Activated T-helper 1 cell treated with anti-CD3 and anti-CD28 coated beads, Interleukin-2, amount 50 U/mL, for 16 hours (primary cell): ENCODE measurements around the gene SORBS2.

Experiments
- DNase-seq, 2 donors: peaks; one replicate each; pipeline ENCODE4 v3.0.0-alpha.2; 2020; ENCODE audit warnings: low read depth in 1 of 2, low spot score in 1 of 2

Gene SORBS2

GRCh38 chr4:185835336-185835735 lies 23.3 kb upstream of the SORBS2 start:
- DNase-seq: no peak

GRCh38 chr4:185834778-185835177 lies 22.8 kb upstream of the SORBS2 start:
- DNase-seq: no peak

- DNase-seq: no peak
Observed at GRCh38 chr4:185834088-185834487, 22.1 kb upstream of the SORBS2 start.

GRCh38 chr4:185833055-185833598 lies 21.1 kb upstream of the SORBS2 start:
- no peak for DNase-seq

- DNase-seq: no peak
Observed at GRCh38 chr4:185831125-185831815, 19.3 kb upstream of the SORBS2 start.

- no peak for DNase-seq
Observed at GRCh38 chr4:185830263-185830994, 18.4 kb upstream of the SORBS2 start.

- no peak for DNase-seq
Observed at GRCh38 chr4:185826381-185826780, 14.4 kb upstream of the SORBS2 start.

- DNase-seq: no peak
Observed at GRCh38 chr4:185825737-185826136, 13.7 kb upstream of the SORBS2 start.

- no peak for DNase-seq
Observed at GRCh38 chr4:185822791-185823190, 10.8 kb upstream of the SORBS2 start.

- no peak for DNase-seq
Observed at GRCh38 chr4:185821029-185821419, 9.0 kb upstream of the SORBS2 start.

GRCh38 chr4:185820146-185821028 lies 8.4 kb upstream of the SORBS2 start:
- no peak for DNase-seq

GRCh38 chr4:185819144-185819543 lies 7.2 kb upstream of the SORBS2 start:
- no peak for DNase-seq

- DNase-seq: no peak
Observed at GRCh38 chr4:185817403-185817818, 5.4 kb upstream of the SORBS2 start.

- no peak for DNase-seq
Observed at GRCh38 chr4:185813133-185813532, 1.1 kb upstream of the SORBS2 start.

GRCh38 chr4:185810746-185811508 lies 1.1 kb downstream of the SORBS2 start:
- DNase-seq: no peak

GRCh38 chr4:185809533-185810071 lies 2.4 kb downstream of the SORBS2 start:
- no peak for DNase-seq

- DNase-seq: no peak
Observed at GRCh38 chr4:185809121-185809520, 2.9 kb downstream of the SORBS2 start.

GRCh38 chr4:185805979-185806378 lies 6.0 kb downstream of the SORBS2 start:
- no peak for DNase-seq

- no peak for DNase-seq
Observed at GRCh38 chr4:185805262-185805802, 6.7 kb downstream of the SORBS2 start.

GRCh38 chr4:185803022-185803421 lies 9.0 kb downstream of the SORBS2 start:
- no peak for DNase-seq
